Neural progenitor cell (in vitro differentiated cells): ENCODE measurements around the gene MAS1. TPM values are rescaled to one million over a fixed set of nuclear protein-coding genes. Genes with fewer than 3 reads are reported as not detected.

ENCODE experiments used
- DNase-seq: peaks from one replicate; pipeline ENCODE4 v3.0.0-alpha.2; 2016; ENCODE audit warnings: low spot score
- H2AFZ ChIP-seq: fragments of 200-600 bp; sonication (generic); replicated peaks from 2 replicates; pipeline ENCODE4 v1.6.1; 2016; ENCODE audit warnings: antibody characterized with exemption
- H3F3A ChIP-seq: fragments of 200-600 bp; sonication (generic); 2 replicates; pipeline ENCODE4 v1.6.1; 2016; ENCODE audit warnings: antibody characterized with exemption, low read depth
- H3K27ac ChIP-seq: fragments of 200-600 bp; sonication (generic); 2 replicates; pipeline ENCODE4 v1.5.1; 2016; ENCODE audit warnings: mild to moderate bottlenecking
- H3K27me3 ChIP-seq: fragments of 200-600 bp; sonication (generic); 2 replicates; pipeline ENCODE4 v1.6.1; 2016; ENCODE audit warnings: mild to moderate bottlenecking, moderate library complexity
- H3K36me3 ChIP-seq: fragments of 200-600 bp; sonication (generic); 2 replicates; pipeline ENCODE4 v1.5.1; 2016
- H3K4me1 ChIP-seq: fragments of 200-600 bp; sonication (generic); 2 replicates; pipeline ENCODE4 v1.6.1; 2016; ENCODE audit warnings: mixed run types
- H3K4me2 ChIP-seq: fragments of 200-600 bp; sonication (generic); 2 replicates; pipeline ENCODE4 v1.6.1; 2016
- H3K4me3 ChIP-seq: fragments of 200-600 bp; sonication (generic); 2 replicates; pipeline ENCODE4 v1.5.1; 2016
- H3K79me2 ChIP-seq: fragments of 200-600 bp; sonication (generic); 2 replicates; pipeline ENCODE4 v1.6.1; 2016; ENCODE audit warnings: low read depth
- H3K9ac ChIP-seq: fragments of 200-600 bp; sonication (generic); 2 replicates; pipeline ENCODE4 v1.6.1; 2016
- H3K9me3 ChIP-seq: fragments of 200-600 bp; sonication (generic); 2 replicates; pipeline ENCODE4 v1.5.1; 2016; ENCODE audit warnings: low read depth
- H4K20me1 ChIP-seq: fragments of 200-600 bp; sonication (generic); 2 replicates; pipeline ENCODE4 v1.6.1; 2016; ENCODE audit warnings: low read depth
- H3K27ac Mint-ChIP-seq: 3 replicates; pipeline ENCODE4 v1.8.0; 2021; ENCODE audit warnings: mixed read lengths
- H3K27me3 Mint-ChIP-seq: 2 replicates; pipeline ENCODE4 v1.8.0; 2022; ENCODE audit warnings: low read depth, mild to moderate bottlenecking, inconsistent platforms, moderate library complexity, mixed read lengths; ENCODE audit not compliant: insufficient read depth
- H3K36me3 Mint-ChIP-seq: 3 replicates; pipeline ENCODE4 v1.8.0; 2021; ENCODE audit warnings: mixed read lengths
- H3K4me1 Mint-ChIP-seq: 3 replicates; pipeline ENCODE4 v1.8.0; 2021; ENCODE audit warnings: mixed read lengths
- H3K4me3 Mint-ChIP-seq: 3 replicates; pipeline ENCODE4 v1.8.0; 2021; ENCODE audit warnings: mild to moderate bottlenecking, moderate library complexity, mixed read lengths
- H3K9me3 Mint-ChIP-seq: 3 replicates; pipeline ENCODE4 v1.8.0; 2020; ENCODE audit warnings: mixed read lengths
- EZH2 ChIP-seq: fragments of 200-600 bp; sonication (generic); IDR thresholded peaks from 2 replicates; pipeline ENCODE4 v1.6.1; 2017; ENCODE audit warnings: antibody characterized with exemption, mild to moderate bottlenecking, moderate library complexity
- EZH2phosphoT487 ChIP-seq: fragments of 200-600 bp; sonication (generic); IDR thresholded peaks from 2 replicates; pipeline ENCODE4 v1.6.1; 2017; ENCODE audit warnings: antibody characterized with exemption
- total RNA-seq: library from RNA; depleted of rRNA; stranded (reverse); fragments of >200 nt; gene quantifications from 2 replicates; pipeline ENCODE4 v1.2.3, GENCODE V29; 2015; ENCODE audit warnings: low replicate concordance
- TF ChIP-seq, protein P1 (sequence below): fragments of 200-600 bp; sonication (generic); IDR thresholded peaks from 2 replicates; pipeline ENCODE4 v1.5.1; 2017; ENCODE audit warnings: antibody characterized with exemption, mild to moderate bottlenecking

MAS1 gene
- total RNA-seq, 1 donor from 2014 or later, result not detected

GRCh38 chr6:159939591-159940016 is 48.8 kb downstream of the MAS1 start:
- H3K4me1 ChIP-seq, result no peaks in the 10 kb centered on the region
- H3K27ac ChIP-seq, result no peak overlapping the region
- TF ChIP-seq, protein P1, sequence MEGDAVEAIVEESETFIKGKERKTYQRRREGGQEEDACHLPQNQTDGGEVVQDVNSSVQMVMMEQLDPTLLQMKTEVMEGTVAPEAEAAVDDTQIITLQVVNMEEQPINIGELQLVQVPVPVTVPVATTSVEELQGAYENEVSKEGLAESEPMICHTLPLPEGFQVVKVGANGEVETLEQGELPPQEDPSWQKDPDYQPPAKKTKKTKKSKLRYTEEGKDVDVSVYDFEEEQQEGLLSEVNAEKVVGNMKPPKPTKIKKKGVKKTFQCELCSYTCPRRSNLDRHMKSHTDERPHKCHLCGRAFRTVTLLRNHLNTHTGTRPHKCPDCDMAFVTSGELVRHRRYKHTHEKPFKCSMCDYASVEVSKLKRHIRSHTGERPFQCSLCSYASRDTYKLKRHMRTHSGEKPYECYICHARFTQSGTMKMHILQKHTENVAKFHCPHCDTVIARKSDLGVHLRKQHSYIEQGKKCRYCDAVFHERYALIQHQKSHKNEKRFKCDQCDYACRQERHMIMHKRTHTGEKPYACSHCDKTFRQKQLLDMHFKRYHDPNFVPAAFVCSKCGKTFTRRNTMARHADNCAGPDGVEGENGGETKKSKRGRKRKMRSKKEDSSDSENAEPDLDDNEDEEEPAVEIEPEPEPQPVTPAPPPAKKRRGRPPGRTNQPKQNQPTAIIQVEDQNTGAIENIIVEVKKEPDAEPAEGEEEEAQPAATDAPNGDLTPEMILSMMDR, result no peak
- TF ChIP-seq EZH2phosphoT487 (no peak), EZH2 (no peak)
- H2AFZ ChIP-seq, result no peak overlapping the region
- Mint-ChIP-seq H3K4me1 (no peaks in the 10 kb centered on the region), H3K27me3 (peaks cover 6% of the 10 kb centered on the region), H3K4me3 (no peak overlapping the region), H3K9me3 (peaks cover under 1% of the 10 kb centered on the region), H3K27ac (no peak overlapping the region), H3K36me3 (no peaks in the 10 kb centered on the region)
- no peaks in the 10 kb centered on the region for H3F3A ChIP-seq
- H3K9me3 ChIP-seq, result peaks cover 2% of the 10 kb centered on the region
- no peak overlapping the region for H3K4me2 ChIP-seq
- no peak overlapping the region for H3K9ac ChIP-seq
- no peaks in the 10 kb centered on the region for H4K20me1 ChIP-seq
- H3K4me3 ChIP-seq, result no peak overlapping the region
- H3K36me3 ChIP-seq, result no peaks in the 10 kb centered on the region
- no peak for DNase-seq
- no peaks in the 10 kb centered on the region for H3K79me2 ChIP-seq
- no peaks in the 10 kb centered on the region for H3K27me3 ChIP-seq

Other genes with a start within 250 kb of the MAS1 start
- 54.9 and 67.2 TPM in 2 replicates for gene SOD2, start 197.7 kb upstream of the MAS1 start, total RNA-seq
- gene WTAP, start 163.5 kb upstream of the MAS1 start, total RNA-seq, result 126 and 159 TPM in 2 replicates
- 92.5 and 101 TPM in 2 replicates for gene ACAT2, start 128.9 kb upstream of the MAS1 start, total RNA-seq
- gene TCP1, start 101.4 kb upstream of the MAS1 start, total RNA-seq, result 264 and 334 TPM in 2 replicates
- gene MRPL18, start 100.5 kb upstream of the MAS1 start, total RNA-seq, result 64.5 and 69.1 TPM in 2 replicates
- gene PNLDC1, start 90.7 kb upstream of the MAS1 start, total RNA-seq, result 0.06 TPM in 1 of 2 replicates, not detected in the other
- gene IGF2R, start 78.1 kb downstream of the MAS1 start, total RNA-seq, result 35.1 and 46.1 TPM in 2 replicates
- 0.22 TPM in 1 of 2 replicates, not detected in the other for gene SLC22A1, start 230.8 kb downstream of the MAS1 start, total RNA-seq